Jurkat, Clone E6-1 (cell line): Measurements from ENCODE around the gene MGRN1.
A peak's percentile ranks its signal among the peaks of the same experiment; 100 is the strongest.
"Not testable (repeated sequence)": the region's sequence is repeated elsewhere in the genome, so short reads cannot be mapped to it uniquely, and the experiment has no call there.

Source experiments
- DNase-seq: peaks from one replicate; pipeline ENCODE4 v3.0.0-alpha.2; 2011; ENCODE audit warnings: low read depth, low spot score
- H3K4me3 ChIP-seq: 2 replicates; pipeline ENCODE4 v1.5.1; 2011; ENCODE audit warnings: mild to moderate bottlenecking, low read length, control low read depth, moderate library complexity

The MGRN1 gene

GRCh38 chr16:4647644-4647980 is 23.0 kb downstream of the MGRN1 start:
- DNase-seq, result no peak

GRCh38 chr16:4648917-4649316 is 24.3 kb downstream of the MGRN1 start:
- H3K4me3 ChIP-seq, result no peak overlapping the region
- DNase-seq, result no peak

More at GRCh38 chr16:4647644-4647980, 23.0 kb downstream of the MGRN1 start:
- H3K4me3 ChIP-seq, result no peak overlapping the region

- no peak overlapping the region for H3K4me3 ChIP-seq
- DNase-seq, result no peak
Measured at GRCh38 chr16:4649744-4650442, 25.3 kb downstream of the MGRN1 start.

- not testable (repeated sequence) for H3K4me3 ChIP-seq
- DNase-seq, result peak; percentile 65
Measured at GRCh38 chr16:4650443-4651074, 25.9 kb downstream of the MGRN1 start.

- DNase-seq, result no peak
- no peak overlapping the region for H3K4me3 ChIP-seq
Measured at GRCh38 chr16:4651827-4652226, 27.2 kb downstream of the MGRN1 start.

- H3K4me3 ChIP-seq, result no peak overlapping the region
- no peak for DNase-seq
Measured at GRCh38 chr16:4652561-4652960, 27.9 kb downstream of the MGRN1 start.

- DNase-seq, result no peak
- no peak overlapping the region for H3K4me3 ChIP-seq
Measured at GRCh38 chr16:4654011-4654963, 29.7 kb downstream of the MGRN1 start.

- no peak overlapping the region for H3K4me3 ChIP-seq
- DNase-seq, result no peak
Measured at GRCh38 chr16:4654964-4655590, 30.5 kb downstream of the MGRN1 start.

- H3K4me3 ChIP-seq, result no peak overlapping the region
- no peak for DNase-seq
Measured at GRCh38 chr16:4655801-4656200, 31.2 kb downstream of the MGRN1 start.

- DNase-seq, result no peak
- H3K4me3 ChIP-seq, result no peak overlapping the region
Measured at GRCh38 chr16:4656221-4656620, 31.6 kb downstream of the MGRN1 start.

GRCh38 chr16:4656695-4657686 is 32.4 kb downstream of the MGRN1 start:
- H3K4me3 ChIP-seq, result no peak overlapping the region
- DNase-seq, result no peak

- no peak overlapping the region for H3K4me3 ChIP-seq
Measured at GRCh38 chr16:4659363-4660353, 35.0 kb downstream of the MGRN1 start.

GRCh38 chr16:4660454-4661007 is 35.9 kb downstream of the MGRN1 start:
- no peak overlapping the region for H3K4me3 ChIP-seq
- peak; percentile 76 for DNase-seq

More at GRCh38 chr16:4659363-4660353, 35.0 kb downstream of the MGRN1 start:
- DNase-seq, result no peak

- peak overlapping the region; percentile 20 for H3K4me3 ChIP-seq
- DNase-seq, result peak; percentile 85
Measured at GRCh38 chr16:4661661-4662060, 37.0 kb downstream of the MGRN1 start.

GRCh38 chr16:4663465-4663776 is 38.8 kb downstream of the MGRN1 start:
- no peak for DNase-seq
- H3K4me3 ChIP-seq, result no peak overlapping the region

- no peak for DNase-seq
- no peak overlapping the region for H3K4me3 ChIP-seq
Measured at GRCh38 chr16:4663777-4664465, 39.3 kb downstream of the MGRN1 start.
